NB4 (cell line): ENCODE results near the gene GRIK2.

Source experiments
- DNase-seq: peaks from one replicate; pipeline ENCODE4 v3.0.0; 2010; ENCODE audit warnings: low read depth
- H3K4me3 ChIP-seq: one replicate; pipeline ENCODE4 v1.5.1; 2011; ENCODE audit warnings: mild to moderate bottlenecking, low read depth, low read length, moderate library complexity
- CTCF ChIP-seq: IDR thresholded peaks from one replicate; pipeline ENCODE4 v1.5.1; 2012; ENCODE audit warnings: low read depth, low read length
- MAX ChIP-seq: IDR thresholded peaks from 2 replicates; pipeline ENCODE4 v1.6.1; 2011; ENCODE audit warnings: low read depth, low read length
- MYC ChIP-seq: IDR thresholded peaks from 2 replicates; pipeline ENCODE4 v1.6.1; 2011; ENCODE audit warnings: low read depth, low read length
- POLR2A ChIP-seq: IDR thresholded peaks from 2 replicates; pipeline ENCODE4 v1.6.1; 2011; ENCODE audit warnings: mild to moderate bottlenecking; ENCODE audit not compliant: insufficient read length; ENCODE audit errors: extremely low read depth

GRIK2 gene

GRCh38 chr6:101652079-101652478 lies 258.6 kb downstream of the GRIK2 start:
- no peak for DNase-seq
- no peak overlapping the region for H3K4me3 ChIP-seq
- TF ChIP-seq POLR2A = no peak

- H3K4me3 ChIP-seq = no peak overlapping the region
- TF ChIP-seq POLR2A (no peak), CTCF (no peak), MYC (no peak), MAX (no peak)
- no peak for DNase-seq
Measured at GRCh38 chr6:101655109-101655508, 261.6 kb downstream of the GRIK2 start.

- DNase-seq = no peak
- TF ChIP-seq MAX = no peak
- TF ChIP-seq MYC = no peak
- TF ChIP-seq CTCF = no peak
- TF ChIP-seq POLR2A = no peak
- no peak overlapping the region for H3K4me3 ChIP-seq
Measured at GRCh38 chr6:101662111-101662897, 268.8 kb downstream of the GRIK2 start.

GRCh38 chr6:101663100-101663499 lies 269.6 kb downstream of the GRIK2 start:
- no peak for DNase-seq
- H3K4me3 ChIP-seq = no peak overlapping the region
- TF ChIP-seq MYC (no peak), POLR2A (no peak), CTCF (no peak), MAX (no peak)

- DNase-seq = no peak
- no peak overlapping the region for H3K4me3 ChIP-seq
Measured at GRCh38 chr6:101666256-101666655, 272.7 kb downstream of the GRIK2 start.

More at GRCh38 chr6:101666256-101666655, 272.7 kb downstream of the GRIK2 start:
- TF ChIP-seq POLR2A (no peak), MAX (no peak), MYC (no peak), CTCF (no peak)
